Panc1 (cell line): ENCODE measurements around the gene LAMC3. TPM values are rescaled to one million over a fixed set of nuclear protein-coding genes. Genes with fewer than 3 reads are reported as not detected.

Source experiments
- ATAC-seq: fragments of 200-7000 bp; cut with Tn5 transposase; 2 replicates; pipeline ENCODE4 v1.9.1; 2020; ENCODE audit warnings: mild to moderate bottlenecking, moderate library complexity
- BruUV-seq: library from RNA; stranded (reverse); fragments of 400-500 nt; replicated peaks from 2 replicates; lab custom pipeline; 2021; lab: Mats Ljungman, UMichigan
- CTCF ChIA-PET: fragments of 300-600 bp; sonication (Branson Sonifier 250); formaldehyde crosslinking; loops from one replicate; lab custom pipeline; 2022; ENCODE audit warnings: antibody characterized with exemption; lab: Charles Lee
- POLR2A ChIA-PET: fragments of 300-600 bp; sonication (Branson Sonifier 250); formaldehyde crosslinking; loops from one replicate; lab custom pipeline; 2022; ENCODE audit warnings: antibody characterized with exemption; lab: Charles Lee
- DNase-seq: peaks from one replicate; pipeline ENCODE4 v3.0.0-alpha.2; 2010; ENCODE audit warnings: low read depth, low spot score
- H3K27ac ChIP-seq: 2 replicates; pipeline ENCODE4 v1.5.1; 2011; ENCODE audit warnings: mild to moderate bottlenecking, low read length, inconsistent platforms
- H3K27me3 ChIP-seq: fragments of 200-500 bp; sonication (Bioruptor generic); 2 replicates; pipeline ENCODE4 v1.6.0; 2014; ENCODE audit warnings: low read length, inconsistent platforms; ENCODE audit not compliant: control insufficient read depth, insufficient read depth
- H3K36me3 ChIP-seq: fragments of 200-500 bp; sonication (Bioruptor generic); 2 replicates; pipeline ENCODE4 v1.5.1; 2014; ENCODE audit warnings: inconsistent platforms, mild to moderate bottlenecking, low read length, moderate library complexity; ENCODE audit not compliant: control insufficient read depth, insufficient read depth
- H3K4me1 ChIP-seq: 2 replicates; pipeline ENCODE4 v1.5.1; 2011; ENCODE audit warnings: inconsistent platforms, mild to moderate bottlenecking, low read length, moderate library complexity; ENCODE audit not compliant: control insufficient read depth, insufficient read depth
- H3K4me3 ChIP-seq, 2 experiments: 2 replicates each; pipeline ENCODE4 v1.5.1; 2011 to 2012; ENCODE audit warnings: low read depth in 2 of 2, low read length in 2 of 2, mild to moderate bottlenecking in 2 of 2, inconsistent platforms in 1 of 2, moderate library complexity in 1 of 2
- H3K9me3 ChIP-seq: fragments of 200-500 bp; sonication (Bioruptor generic); 2 replicates; pipeline ENCODE4 v1.5.1; 2014; ENCODE audit warnings: low read depth, mild to moderate bottlenecking, inconsistent platforms, low read length, moderate library complexity; ENCODE audit not compliant: control insufficient read depth, insufficient read depth
- CTCF ChIP-seq: fragments of 450-650 bp; IDR thresholded peaks from 2 replicates; pipeline ENCODE4 v1.5.1; 2017; ENCODE audit warnings: mild to moderate bottlenecking
- POLR2AphosphoS5 ChIP-seq: IDR thresholded peaks from 2 replicates; pipeline ENCODE4 v1.6.1; 2012; ENCODE audit warnings: mild to moderate bottlenecking, low read depth, low read length, moderate library complexity
- REST ChIP-seq, 2 experiments: IDR thresholded peaks; 2 replicates each; pipeline ENCODE4 v1.6.1; 2011 to 2012; ENCODE audit warnings: low read depth in 2 of 2, control low read depth in 1 of 2, low read length in 1 of 2, mild to moderate bottlenecking in 1 of 2, moderate library complexity in 1 of 2; ENCODE audit not compliant: insufficient read depth in 1 of 2
- SIN3A ChIP-seq: IDR thresholded peaks from 2 replicates; pipeline ENCODE4 v1.6.1; 2012; ENCODE audit warnings: low read depth, mild to moderate bottlenecking, low read length, moderate library complexity, borderline replicate concordance; ENCODE audit not compliant: insufficient read depth
- TCF7L2 ChIP-seq: IDR thresholded peaks from 2 replicates; pipeline ENCODE4 v1.6.1; 2011; ENCODE audit warnings: mild to moderate bottlenecking, low read depth, low read length, inconsistent platforms
- in situ Hi-C: cut with HindIII; loops from 2 replicates; pipeline ENCODE4 v1.10.0; 2016; ENCODE audit warnings: low sequenced_read_pairs, low pct_unique_long_range_greater_than_20kb
- intact Hi-C: fragments of 100-400 bp; cut with micrococcal nuclease; formaldehyde crosslinking; loops from one replicate; pipeline ENCODE4 v1.10.0; 2022; ENCODE audit not compliant: unreplicated experiment
- total RNA-seq: library from RNA; stranded (reverse); gene quantifications from one replicate; pipeline ENCODE4 v1.2.1, GENCODE V29; 2021; ENCODE audit not compliant: unreplicated experiment

LAMC3 gene
- total RNA-seq, 1 experiment from 2014 or later: 16.4 TPM

GRCh38 chr9:130979591-130980385 is 29.2 kb upstream of the LAMC3 start:
- no peaks in the 10 kb centered on the region for H3K27me3 ChIP-seq
- intact Hi-C loops (no loop called here), in situ Hi-C loops (no loop called here)
- DNase-seq (no peak), ATAC-seq (no peak)
- H3K36me3 ChIP-seq: no peaks in the 10 kb centered on the region
- CTCF ChIA-PET: no interaction called here
- no peak overlapping the region for H3K4me3 ChIP-seq
- TF ChIP-seq REST (IDR thresholded peaks at IDR 0.05; ENCODE audit: insufficient read depth in 1 of 2, low read depth in 2 of 2, low read length in 1 of 2): no peak
- TF ChIP-seq POLR2AphosphoS5: no peak
- TF ChIP-seq SIN3A: no peak
- no peak for TF ChIP-seq TCF7L2
- TF ChIP-seq CTCF: no peak
- POLR2A ChIA-PET: no interaction called here
- H3K9me3 ChIP-seq: no peaks in the 10 kb centered on the region
- BruUV-seq: no TSS peak
- H3K4me1 ChIP-seq: no peaks in the 10 kb centered on the region
- H3K27ac ChIP-seq: no peak overlapping the region

GRCh38 chr9:130980526-130980925 is 28.4 kb upstream of the LAMC3 start:
- DNase-seq: no peak
- in situ Hi-C loops: no loop called here
- Histone ChIP-seq H3K9me3 (no peaks in the 10 kb centered on the region), H3K4me1 (no peaks in the 10 kb centered on the region), H3K27ac (no peak overlapping the region), H3K4me3 (no peak overlapping the region), H3K27me3 (no peaks in the 10 kb centered on the region), H3K36me3 (no peaks in the 10 kb centered on the region)
- no peak for ATAC-seq
- TF ChIP-seq POLR2AphosphoS5 (no peak), CTCF (no peak), REST (IDR thresholded peaks at IDR 0.05; ENCODE audit: insufficient read depth in 1 of 2, low read depth in 2 of 2, low read length in 1 of 2) (no peak), SIN3A (no peak), TCF7L2 (no peak)
- intact Hi-C loops: no loop called here
- ChIA-PET CTCF (no interaction called here), POLR2A (no interaction called here)
- no TSS peak for BruUV-seq
